H1 (cell line): ENCODE measurements around the gene CHRNA10.

Experiments
- CTCF ChIP-seq, 3 experiments: IDR thresholded peaks; 1 replicate in 2 of 3; 2 replicates in 1 of 3; pipeline versions ENCODE4 v1.5.1 to v1.6.1; 2011; ENCODE audit warnings: low read length in 3 of 3, mild to moderate bottlenecking in 3 of 3, inconsistent platforms in 2 of 3, low read depth in 1 of 3, moderate library complexity in 1 of 3; ENCODE audit not compliant: insufficient read depth in 1 of 3; ENCODE audit errors: control extremely low read depth in 1 of 3
- PHF8 ChIP-seq: fragments of 200-600 bp; sonication (generic); conservative IDR thresholded peaks from 2 replicates; pipeline ENCODE4 v1.7.1; 2012; ENCODE audit warnings: low read depth, mild to moderate bottlenecking, inconsistent platforms, low read length, moderate library complexity
- POLR2A ChIP-seq, 2 experiments: IDR thresholded peaks; 1 replicate in 1 of 2; 2 replicates in 1 of 2; pipeline ENCODE4 v1.6.1; 2011; ENCODE audit warnings: low read depth in 2 of 2, low read length in 2 of 2, mild to moderate bottlenecking in 2 of 2; ENCODE audit errors: control extremely low read depth in 1 of 2
- POLR2AphosphoS5 ChIP-seq: IDR thresholded peaks from 2 replicates; pipeline ENCODE4 v1.6.1; 2011; ENCODE audit warnings: low read depth, low read length
- SIX5 ChIP-seq: IDR thresholded peaks from 2 replicates; pipeline ENCODE4 v1.6.1; 2011; ENCODE audit warnings: mild to moderate bottlenecking, low read depth, low read length

- TF ChIP-seq POLR2A (IDR thresholded peaks at IDR 0.05; ENCODE audit: control extremely low read depth in 1 of 2, low read depth in 2 of 2, low read length in 2 of 2) (peak; percentile 48 to 93), CTCF (IDR thresholded peaks at IDR 0.05; ENCODE audit: control extremely low read depth in 1 of 3, insufficient read depth in 1 of 3, low read depth in 1 of 3, low read length in 3 of 3) (no peak), PHF8 (peak; percentile 67), POLR2AphosphoS5 (peak; percentile 71), SIX5 (no peak; the same call in 1 of the 2 replicates)
Measured at GRCh38 chr11:3642071-3642951, 28.9 kb downstream of the CHRNA10 start.
